ENCODE results near the gene HFE. TPM values are rescaled to one million over a fixed set of nuclear protein-coding genes. Genes with fewer than 3 reads are reported as not detected.
A peak's percentile ranks its signal among the peaks of the same experiment; 100 is the strongest.
"Not testable (repeated sequence)": the region's sequence is repeated elsewhere in the genome, so short reads cannot be mapped to it uniquely, and the experiment has no call there.

HFE gene
- total RNA-seq, 1 donor, result 15.5 TPM

DNA sequence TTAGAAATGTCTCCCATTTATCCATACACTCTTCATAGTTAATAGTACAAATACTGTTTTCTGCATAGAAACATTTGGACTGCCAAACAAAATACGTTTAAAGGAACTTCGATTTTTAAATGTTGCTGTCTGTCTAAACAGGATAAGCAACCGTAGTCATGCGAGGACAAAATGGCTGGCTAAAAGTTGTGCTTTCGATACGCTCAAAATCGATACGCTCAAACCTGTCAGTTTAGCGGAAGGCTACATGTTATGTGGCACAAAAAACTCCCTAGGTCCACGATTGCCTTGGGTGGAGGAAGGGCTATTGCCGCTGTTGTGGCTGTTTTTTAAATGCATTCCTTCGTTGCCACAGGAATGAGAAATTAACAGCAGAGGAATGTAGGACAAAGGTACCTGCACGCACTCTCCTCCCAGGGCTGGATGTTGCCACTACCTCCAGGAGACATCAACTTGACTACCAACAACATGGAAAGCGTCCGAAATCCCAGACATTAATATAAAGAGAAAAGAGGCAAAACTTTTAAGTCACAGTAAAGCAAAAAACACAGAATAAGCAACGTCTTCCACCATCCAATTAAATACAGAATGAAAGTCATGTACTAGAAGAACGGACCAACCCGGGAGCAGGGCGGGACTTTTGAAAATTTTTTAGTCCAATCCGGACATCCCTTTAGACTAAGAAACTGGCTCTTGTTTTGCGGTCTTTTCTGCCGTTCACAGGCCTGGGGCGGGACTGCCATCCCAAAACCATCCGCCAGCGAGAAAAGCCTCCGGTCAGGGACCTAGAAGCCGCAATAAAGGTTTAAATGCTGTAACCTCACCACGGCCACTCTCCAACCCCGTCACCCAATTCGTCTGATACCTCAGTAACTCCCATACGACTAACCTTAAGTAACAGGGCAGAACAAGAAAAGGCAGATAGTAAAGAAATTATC is 32.2 kb upstream of the HFE start:
- peak overlapping the region; percentile 86 for H3K4me3 ChIP-seq (ENCODE audit: low read depth, low read length)
- TF ChIP-seq, protein P1, sequence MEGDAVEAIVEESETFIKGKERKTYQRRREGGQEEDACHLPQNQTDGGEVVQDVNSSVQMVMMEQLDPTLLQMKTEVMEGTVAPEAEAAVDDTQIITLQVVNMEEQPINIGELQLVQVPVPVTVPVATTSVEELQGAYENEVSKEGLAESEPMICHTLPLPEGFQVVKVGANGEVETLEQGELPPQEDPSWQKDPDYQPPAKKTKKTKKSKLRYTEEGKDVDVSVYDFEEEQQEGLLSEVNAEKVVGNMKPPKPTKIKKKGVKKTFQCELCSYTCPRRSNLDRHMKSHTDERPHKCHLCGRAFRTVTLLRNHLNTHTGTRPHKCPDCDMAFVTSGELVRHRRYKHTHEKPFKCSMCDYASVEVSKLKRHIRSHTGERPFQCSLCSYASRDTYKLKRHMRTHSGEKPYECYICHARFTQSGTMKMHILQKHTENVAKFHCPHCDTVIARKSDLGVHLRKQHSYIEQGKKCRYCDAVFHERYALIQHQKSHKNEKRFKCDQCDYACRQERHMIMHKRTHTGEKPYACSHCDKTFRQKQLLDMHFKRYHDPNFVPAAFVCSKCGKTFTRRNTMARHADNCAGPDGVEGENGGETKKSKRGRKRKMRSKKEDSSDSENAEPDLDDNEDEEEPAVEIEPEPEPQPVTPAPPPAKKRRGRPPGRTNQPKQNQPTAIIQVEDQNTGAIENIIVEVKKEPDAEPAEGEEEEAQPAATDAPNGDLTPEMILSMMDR (IDR thresholded peaks at IDR 0.05; ENCODE audit: insufficient read depth, low read depth, low read length), result peak; percentile 21
- DNase-seq (ENCODE audit: low read depth), result peak; percentile 97

DNA sequence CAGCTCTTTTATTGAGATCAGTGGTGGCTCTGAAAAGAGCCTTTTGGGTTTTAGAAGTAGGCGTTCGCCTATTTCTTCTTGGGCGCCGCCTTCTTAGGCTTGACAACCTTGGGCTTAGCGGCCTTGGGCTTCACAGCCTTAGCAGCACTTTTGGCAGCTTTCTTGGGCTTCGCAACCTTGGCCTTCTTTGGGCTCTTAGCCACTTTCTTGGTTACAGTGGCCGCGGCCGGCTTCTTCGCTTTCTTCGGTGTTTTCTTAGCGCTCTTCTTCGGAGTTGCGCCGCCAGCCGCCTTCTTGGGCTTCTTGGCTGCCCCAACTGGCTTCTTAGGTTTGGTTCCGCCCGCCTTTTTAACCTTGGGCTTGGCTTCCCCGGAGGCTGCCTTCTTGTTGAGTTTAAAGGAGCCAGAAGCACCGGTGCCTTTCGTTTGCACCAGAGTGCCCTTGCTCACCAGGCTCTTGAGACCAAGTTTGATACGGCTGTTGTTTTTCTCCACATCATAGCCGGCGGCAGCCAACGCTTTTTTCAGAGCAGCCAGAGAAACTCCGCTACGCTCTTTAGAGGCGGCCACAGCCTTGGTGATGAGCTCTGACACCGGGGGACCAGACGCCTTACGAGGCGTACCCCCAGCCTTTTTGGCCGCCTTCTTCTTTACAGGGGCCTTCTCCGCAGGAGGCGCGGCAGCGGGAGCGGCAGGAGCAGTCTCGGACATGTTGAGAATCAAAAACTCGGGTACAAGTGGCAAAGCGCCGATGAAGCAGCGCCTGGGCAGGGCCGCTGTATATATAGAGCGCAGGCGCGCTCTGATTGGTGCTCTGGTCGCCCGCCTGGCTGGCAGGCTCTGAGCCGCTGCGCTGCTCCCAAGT is 31.3 kb upstream of the HFE start:
- TF ChIP-seq, protein P1 (IDR thresholded peaks at IDR 0.05; ENCODE audit: insufficient read depth, low read depth, low read length), result no peak
- peak; percentile 86 for DNase-seq (ENCODE audit: low read depth)
- H3K4me3 ChIP-seq (ENCODE audit: low read depth, low read length), result peak overlapping the region; percentile 86

DNA sequence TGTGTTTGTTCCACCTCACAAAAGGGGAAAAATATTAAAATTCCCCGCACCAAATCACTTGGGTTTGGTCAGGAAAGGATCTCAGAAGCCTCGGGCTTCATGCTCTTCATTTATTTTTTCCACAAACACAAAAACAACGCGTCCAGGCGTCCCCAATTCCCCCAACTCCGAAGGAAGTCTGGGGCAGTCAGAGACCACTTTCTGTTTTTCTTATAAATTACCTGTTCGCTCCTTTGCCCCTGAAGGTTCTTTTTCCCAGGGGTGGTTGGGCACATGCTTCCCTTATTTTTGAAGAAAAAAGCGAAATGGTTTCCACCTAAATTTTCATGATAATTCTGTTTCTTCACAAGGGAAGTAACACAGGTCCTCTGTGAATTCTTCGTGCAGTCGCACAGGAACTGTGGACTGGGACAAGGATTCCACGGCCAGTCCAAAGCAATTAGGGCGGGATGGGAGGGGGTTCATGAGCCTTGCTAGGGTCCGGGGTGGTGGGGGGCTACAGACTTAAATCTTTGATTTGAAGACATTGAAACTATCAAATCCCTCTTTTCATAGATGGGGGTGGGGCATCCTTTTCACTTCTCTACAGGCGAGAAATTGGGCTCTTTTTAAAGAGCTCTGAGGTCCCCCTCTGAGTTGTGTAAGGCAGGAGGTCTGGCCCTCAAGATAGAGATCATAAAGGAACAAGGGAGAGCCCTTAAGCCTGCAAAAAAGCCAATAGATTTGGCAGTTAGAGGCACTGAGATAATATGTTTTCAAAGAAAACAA is 30.5 kb upstream of the HFE start:
- peak; percentile 28 for DNase-seq (ENCODE audit: low read depth)
- peak overlapping the region; percentile 86 for H3K4me3 ChIP-seq (ENCODE audit: low read depth, low read length)
- TF ChIP-seq, protein P1 (IDR thresholded peaks at IDR 0.05; ENCODE audit: insufficient read depth, low read depth, low read length), result no peak

DNA sequence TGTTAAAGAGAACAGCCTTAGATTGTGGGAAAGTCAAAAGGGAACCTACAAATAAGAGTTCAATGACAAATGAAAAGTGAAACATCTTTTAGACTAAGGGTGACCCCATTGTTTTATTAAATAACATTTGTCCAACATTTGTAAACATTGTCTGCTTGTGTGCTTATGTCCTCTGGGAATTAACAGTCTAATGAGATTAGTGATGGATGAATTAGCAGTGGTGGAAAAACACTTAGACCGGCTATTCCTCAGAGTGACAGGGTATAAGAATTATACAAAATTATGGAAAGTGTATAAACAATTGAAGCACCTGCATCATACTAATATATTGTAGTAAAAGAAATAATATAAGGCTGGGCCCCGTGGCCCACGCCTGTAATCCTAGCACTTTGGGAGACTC is 29.3 kb upstream of the HFE start:
- no peak for DNase-seq (ENCODE audit: low read depth)
- TF ChIP-seq, protein P1 (IDR thresholded peaks at IDR 0.05; ENCODE audit: insufficient read depth, low read depth, low read length), result no peak
- no peak overlapping the region for H3K4me3 ChIP-seq (ENCODE audit: low read depth, low read length)

DNA sequence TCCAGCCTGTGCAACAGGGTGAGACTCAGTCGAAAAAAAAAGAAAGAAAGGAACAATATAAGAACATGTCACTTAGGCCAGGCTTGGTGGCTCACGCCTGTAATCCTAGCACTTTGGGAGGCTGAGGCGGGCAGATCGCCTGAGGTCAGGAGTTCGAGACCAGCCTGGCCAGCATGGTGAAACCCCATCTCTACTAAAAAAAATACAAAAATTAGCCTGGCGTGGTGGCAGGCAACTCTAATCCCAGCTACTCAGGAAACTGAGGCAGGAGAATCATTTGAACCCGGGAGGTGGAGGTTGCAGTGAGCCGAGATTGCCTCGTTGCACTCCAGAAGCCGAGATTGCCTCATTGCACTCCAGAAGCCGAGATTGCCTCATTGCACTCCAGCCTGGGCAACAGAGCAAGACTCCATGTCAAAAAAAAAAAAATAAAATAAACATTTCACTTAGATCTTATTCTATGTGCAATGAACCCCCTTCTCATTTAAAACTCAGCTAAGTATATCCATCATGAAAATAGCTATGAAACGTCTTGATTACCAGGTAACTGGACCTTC is 28.7 kb upstream of the HFE start:
- not testable (repeated sequence) for DNase-seq (ENCODE audit: low read depth); H3K4me3 ChIP-seq (ENCODE audit: low read depth, low read length)

DNA sequence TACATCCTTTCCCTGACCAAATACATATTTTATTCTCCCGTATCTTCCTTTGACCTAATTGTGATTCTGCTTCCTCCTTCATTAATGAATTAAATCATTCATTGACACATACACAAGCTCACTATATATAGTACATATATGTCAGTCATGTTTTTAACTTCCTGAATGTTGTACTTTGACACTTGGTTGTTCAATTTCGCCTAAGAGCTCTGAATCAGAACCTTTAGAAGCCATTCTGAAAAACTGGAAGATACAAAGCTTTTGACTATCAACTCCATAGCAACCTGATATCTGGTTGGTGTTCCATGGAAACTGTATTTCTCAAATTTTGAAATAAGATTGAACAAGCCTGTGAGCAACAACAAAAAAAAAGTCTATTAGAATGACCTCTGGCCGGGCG is 27.3 kb upstream of the HFE start:
- DNase-seq (ENCODE audit: low read depth), result no peak
- TF ChIP-seq, protein P1 (IDR thresholded peaks at IDR 0.05; ENCODE audit: insufficient read depth, low read depth, low read length), result no peak
- H3K4me3 ChIP-seq (ENCODE audit: low read depth, low read length), result no peak overlapping the region
